Cardiac fibroblast (primary cell): ENCODE measurements around the gene ATXN8OS.

ENCODE experiments used
- DNase-seq, 2 donors: peaks; one replicate each; pipeline versions ENCODE4 v3.0.0 to v3.0.0-alpha.2; 2010; ENCODE audit warnings: low read depth in 2 of 2
- H3K4me3 ChIP-seq, 2 donors: replicated peaks in 1 of 2; 1 replicate in 1 of 2; 2 replicates in 1 of 2; pipeline ENCODE4 v1.5.1; 2011; ENCODE audit warnings: low read depth in 2 of 2, low read length in 2 of 2, mild to moderate bottlenecking in 2 of 2, moderate library complexity in 1 of 2
- CTCF ChIP-seq: IDR thresholded peaks from one replicate; pipeline ENCODE4 v1.5.1; 2011; ENCODE audit warnings: low read depth, mild to moderate bottlenecking, low read length, inconsistent platforms

Gene ATXN8OS

GRCh38 chr13:70107498-70108281, at the start of gene ATXN8OS:
TSS of gene ATXN8OS (plus strand) at chr13:70107826.
- TF ChIP-seq CTCF = no peak
- DNase-seq = no peak
- no peak within 1 kb of the TSS for H3K4me3 ChIP-seq

- no peak for TF ChIP-seq CTCF
- H3K4me3 ChIP-seq = no peak overlapping the region
- DNase-seq = no peak
Observed at GRCh38 chr13:70080012-70080411, 27.6 kb upstream of the ATXN8OS start.

- no peak for TF ChIP-seq CTCF
- H3K4me3 ChIP-seq = no peak overlapping the region
- no peak for DNase-seq
Observed at GRCh38 chr13:70087247-70087646, 20.4 kb upstream of the ATXN8OS start.

- no peak for DNase-seq
- no peak for TF ChIP-seq CTCF
- no peak overlapping the region for H3K4me3 ChIP-seq
Observed at GRCh38 chr13:70088926-70089325, 18.7 kb upstream of the ATXN8OS start.

- DNase-seq = no peak
- TF ChIP-seq CTCF = no peak
- H3K4me3 ChIP-seq = no peak overlapping the region
Observed at GRCh38 chr13:70090036-70090723, 17.4 kb upstream of the ATXN8OS start.

- peak in 1 of 2 donors; percentile 3 for DNase-seq
- no peak overlapping the region for H3K4me3 ChIP-seq
- peak; percentile 13 for TF ChIP-seq CTCF
Observed at GRCh38 chr13:70098669-70099068, 9.0 kb upstream of the ATXN8OS start.
